HEK293T (cell line): ENCODE data around the gene SRGAP3.

Source experiments
- ARNT ChIP-seq: fragments of 450-650 bp; IDR thresholded peaks from 2 replicates; pipeline ENCODE4 v1.6.1; 2017; ENCODE audit warnings: mild to moderate bottlenecking
- BHLHE40 ChIP-seq: fragments of 450-650 bp; IDR thresholded peaks from 2 replicates; pipeline ENCODE4 v1.6.1; 2016; ENCODE audit warnings: mild to moderate bottlenecking, moderate library complexity, borderline replicate concordance
- ELF4 ChIP-seq: fragments of 450-650 bp; IDR thresholded peaks from 2 replicates; pipeline ENCODE4 v1.6.1; 2017; ENCODE audit warnings: antibody characterized with exemption
- FOXK2 ChIP-seq: fragments of 450-650 bp; IDR thresholded peaks from 2 replicates; pipeline ENCODE4 v1.6.1; 2016; ENCODE audit warnings: mild to moderate bottlenecking
- FOXM1 ChIP-seq: fragments of 450-650 bp; IDR thresholded peaks from 2 replicates; pipeline ENCODE4 v1.6.1; 2017; ENCODE audit warnings: mild to moderate bottlenecking, borderline replicate concordance
- HDGF ChIP-seq: fragments of 450-650 bp; IDR thresholded peaks from 2 replicates; pipeline ENCODE4 v1.6.1; 2017; ENCODE audit warnings: antibody characterized with exemption, borderline replicate concordance
- NFRKB ChIP-seq: fragments of 450-650 bp; IDR thresholded peaks from 2 replicates; pipeline ENCODE4 v1.6.1; 2016; ENCODE audit warnings: mild to moderate bottlenecking, moderate library complexity
- PKNOX1 ChIP-seq: fragments of 450-650 bp; IDR thresholded peaks from 2 replicates; pipeline ENCODE4 v1.6.1; 2016
- SP1 ChIP-seq: fragments of 450-650 bp; IDR thresholded peaks from 2 replicates; pipeline ENCODE4 v1.6.1; 2017
- SUZ12 ChIP-seq: fragments of 450-650 bp; IDR thresholded peaks from 2 replicates; pipeline ENCODE4 v1.6.1; 2016; ENCODE audit warnings: mild to moderate bottlenecking
- TARDBP ChIP-seq: fragments of 450-650 bp; IDR thresholded peaks from 2 replicates; pipeline ENCODE4 v1.6.1; 2016
- ZNF384 ChIP-seq: fragments of 450-650 bp; IDR thresholded peaks from 2 replicates; pipeline ENCODE4 v1.6.1; 2016

GRCh38 chr3:8988384-8988655 is 261.1 kb downstream of the SRGAP3 start:
- TF ChIP-seq SP1 (no peak), FOXK2 (no peak), FOXM1 (no peak), NFRKB (no peak), SUZ12 (no peak), PKNOX1 (no peak), TARDBP (no peak), ELF4 (no peak), BHLHE40 (no peak), HDGF (no peak), ZNF384 (no peak), ARNT (no peak)
